Renal pelvis (tissue), 12 donors: ENCODE measurements around the gene OR1S1. TPM values are rescaled to one million over a fixed set of nuclear protein-coding genes. Genes with fewer than 3 reads are reported as not detected.
"Not testable (repeated sequence)": the region's sequence is repeated elsewhere in the genome, so short reads cannot be mapped to it uniquely, and the experiment has no call there.

Experiments
- DNase-seq: peaks from one replicate; pipeline ENCODE4 v3.0.0-alpha.2; 2013
- long read RNA-seq, 16 experiments: transcript quantifications; one replicate each; lab custom pipeline, GENCODE V29; 2026
- polyA plus RNA-seq, 3 donors: library from polyadenylated mRNA; unstranded; fragments of 120-200 nt; gene quantifications; one replicate each; pipeline ENCODE4 v1.2.1, GENCODE V29; 2013; ENCODE audit not compliant: insufficient read length in 3 of 3

Gene OR1S1
- not detected for polyA plus RNA-seq
- long read RNA-seq, donor 1: 0 reads
- long read RNA-seq, donor 2: 0 reads
- long read RNA-seq, donor 3: 0 reads
- long read RNA-seq, donor 4: 0 reads
- long read RNA-seq, donor 5: 0 reads
- long read RNA-seq, donor 6: 0 reads
- long read RNA-seq, donor 7: 0 reads
- long read RNA-seq, donor 8: 0 reads
- long read RNA-seq, donor 9: 0 reads
- long read RNA-seq, donor 10: 0 reads
- long read RNA-seq, donor 11: 0 reads
- long read RNA-seq, donor 12: 0 reads
- long read RNA-seq, donor 13: 0 reads
- long read RNA-seq, donor 14: 0 reads
- long read RNA-seq, donor 15: 0 reads
- long read RNA-seq, donor 16: 0 reads

GRCh38 chr11:58212420-58212819 lies at the start of gene OR1S1:
Gene OR1S1, plus strand, starts transcription at chr11:58212720.
- DNase-seq: not testable (repeated sequence)

GRCh38 chr11:58164389-58164788 lies 48.1 kb upstream of the OR1S1 start:
- DNase-seq: no peak

- DNase-seq: no peak
Measured at GRCh38 chr11:58164990-58165389, 47.5 kb upstream of the OR1S1 start.

GRCh38 chr11:58165504-58166106 lies 46.9 kb upstream of the OR1S1 start:
- DNase-seq: no peak

- DNase-seq: no peak
Measured at GRCh38 chr11:58177409-58178054, 35.0 kb upstream of the OR1S1 start.

- no peak for DNase-seq
Measured at GRCh38 chr11:58178444-58178843, 34.1 kb upstream of the OR1S1 start.

- DNase-seq: no peak
Measured at GRCh38 chr11:58179648-58180047, 32.9 kb upstream of the OR1S1 start.

- DNase-seq: no peak
Measured at GRCh38 chr11:58186938-58187337, 25.6 kb upstream of the OR1S1 start.

- DNase-seq: no peak
Measured at GRCh38 chr11:58188770-58189169, 23.8 kb upstream of the OR1S1 start, which contains the start of gene OR9Q2. Gene OR9Q2, plus strand, starts transcription at chr11:58189070. Its CDS starts 1,421 bp downstream, at chr11:58190491.

- no peak for DNase-seq
Measured at GRCh38 chr11:58192229-58192628, 20.3 kb upstream of the OR1S1 start.

GRCh38 chr11:58193391-58193790 lies 19.1 kb upstream of the OR1S1 start:
- no peak for DNase-seq

GRCh38 chr11:58195939-58196338 lies 16.6 kb upstream of the OR1S1 start:
- DNase-seq: no peak

- no peak for DNase-seq
Measured at GRCh38 chr11:58199271-58199670, 13.2 kb upstream of the OR1S1 start.

- DNase-seq: no peak
Measured at GRCh38 chr11:58204042-58204441, 8.5 kb upstream of the OR1S1 start, which contains the start of gene OR1S2. Gene OR1S2, minus strand, starts transcription at chr11:58204142. Its CDS starts 0 bp downstream, at chr11:58204142.

GRCh38 chr11:58216476-58216875 lies 4.0 kb downstream of the OR1S1 start:
- DNase-seq: no peak

GRCh38 chr11:58222721-58223120 lies 10.2 kb downstream of the OR1S1 start:
- DNase-seq: no peak

GRCh38 chr11:58227956-58228615 lies 15.6 kb downstream of the OR1S1 start:
- DNase-seq: no peak

GRCh38 chr11:58243954-58244353 lies 31.4 kb downstream of the OR1S1 start:
- no peak for DNase-seq

GRCh38 chr11:58254936-58255335 lies 42.4 kb downstream of the OR1S1 start:
- no peak for DNase-seq

- no peak for DNase-seq
Measured at GRCh38 chr11:58259983-58260382, 47.5 kb downstream of the OR1S1 start.
